Measurements from ENCODE around the gene SYNGR1. TPM values are rescaled to one million over a fixed set of nuclear protein-coding genes. Genes with fewer than 3 reads are reported as not detected.
A peak's percentile ranks its signal among the peaks of the same experiment; 100 is the strongest.

SYNGR1 gene
- total and polyA plus RNA-seq, 2 donors (not counting 1 experiment from before 2014, with no cell fraction given): 9.4 to 31.9 TPM

GRCh38 chr22:39401301-39401631, 51.5 kb downstream of the SYNGR1 start:
- Histone ChIP-seq H4K20me1 (ENCODE audit: control insufficient read depth, insufficient read depth, low read length, poor library complexity, severe bottlenecking) (peaks cover 39% of the 10 kb centered on the region), H3K27me3 (replicated peaks in 1 of 4; ENCODE audit: control extremely low read depth in 1 of 4, control insufficient read depth in 3 of 4, insufficient read depth in 4 of 4, low read length in 3 of 4) (no peaks in the 10 kb centered on the region), H3K9ac (ENCODE audit: low read length) (no peak overlapping the region), H3K27ac (ENCODE audit: low read length in 2 of 2) (no peak overlapping the region), H3K79me2 (ENCODE audit: control insufficient read depth, insufficient read depth, low read length) (peaks cover 76% of the 10 kb centered on the region), H3K4me1 (ENCODE audit: control insufficient read depth in 2 of 2, insufficient read depth in 2 of 2, low read length in 2 of 2) (peaks cover 11 to 19% of the 10 kb centered on the region in 2 donors), H3K9me3 (ENCODE audit: control extremely low read depth in 1 of 3, control insufficient read depth in 2 of 3, insufficient read depth in 1 of 3, low read length in 2 of 3) (no peaks in the 10 kb centered on the region), H3K4me3 (ENCODE audit: control extremely low read depth in 1 of 5, extremely low read depth in 1 of 5, insufficient read depth in 1 of 5, low read depth in 2 of 5, low read length in 4 of 5) (no peak overlapping the region), H2AFZ (ENCODE audit: insufficient read depth, low read depth, low read length, poor library complexity, severe bottlenecking) (no peak overlapping the region), H3K4me2 (replicated peaks; ENCODE audit: low read depth, low read length, poor library complexity, severe bottlenecking) (no peak overlapping the region), H3K36me3 (replicated peaks in 1 of 2; ENCODE audit: control extremely low read depth in 1 of 2, control insufficient read depth in 1 of 2, extremely low read depth in 1 of 2, insufficient read depth in 2 of 2, low read length in 1 of 2) (peaks cover 0 to 17% of the 10 kb centered on the region in 2 experiments)
- POLR2A ChIA-PET: no interaction called here
- no peaks in the 10 kb centered on the region for H3K27me3 Mint-ChIP-seq
- DNase-seq: no peak
- no peak for TF ChIP-seq EZH2 (IDR thresholded peaks at IDR 0.05; ENCODE audit: borderline replicate concordance, insufficient read depth, low read depth, low read length, poor library complexity, severe bottlenecking)
- no peak for TF ChIP-seq CTCF (IDR thresholded peaks at IDR 0.05)
- H3K4me3 Mint-ChIP-seq: peak overlapping the region; percentile 93
- intact Hi-C loops (cut with micrococcal nuclease): loop anchor here (5.0 kb wide), 1 partner anchor 249 kb away; the partner anchor contains the start of gene CBX7
- H3K9me3 Mint-ChIP-seq (ENCODE audit: insufficient read depth): no peaks in the 10 kb centered on the region
- H3K27ac Mint-ChIP-seq: peak overlapping the region; percentile 5
- WGBS (ENCODE audit: insufficient coverage): 93% methylated on average over 3 of the region's 4 CpGs
- CTCF ChIA-PET: interaction anchor here (0.8 kb wide), 1 partner anchor 36 kb away, joined by 4 read pairs; no protein-coding TSS in a partner anchor
- ATAC-seq (ENCODE audit: low read depth): no peak
- H3K4me1 Mint-ChIP-seq: peaks cover 34% of the 10 kb centered on the region

- POLR2A ChIA-PET: no interaction called here
- no peak overlapping the region for H3K9ac ChIP-seq (ENCODE audit: low read length)
These were observed 55.7 kb downstream of the SYNGR1 start for GRCh38 chr22:39405346-39406085.

More at GRCh38 chr22:39405346-39406085, 55.7 kb downstream of the SYNGR1 start:
- Histone ChIP-seq H3K27me3 (replicated peaks in 1 of 4; ENCODE audit: control extremely low read depth in 1 of 4, control insufficient read depth in 3 of 4, insufficient read depth in 4 of 4, low read length in 3 of 4) (no peaks in the 10 kb centered on the region), H3K4me2 (replicated peaks; ENCODE audit: low read depth, low read length, poor library complexity, severe bottlenecking) (no peak overlapping the region), H3K9me3 (ENCODE audit: control extremely low read depth in 1 of 3, control insufficient read depth in 2 of 3, insufficient read depth in 1 of 3, low read length in 2 of 3) (no peaks in the 10 kb centered on the region), H2AFZ (ENCODE audit: insufficient read depth, low read depth, low read length, poor library complexity, severe bottlenecking) (no peak overlapping the region), H3K4me1 (ENCODE audit: control insufficient read depth in 2 of 2, insufficient read depth in 2 of 2, low read length in 2 of 2) (peaks cover 6 to 9% of the 10 kb centered on the region in 2 donors), H3K79me2 (ENCODE audit: control insufficient read depth, insufficient read depth, low read length) (peaks cover 95% of the 10 kb centered on the region), H3K4me3 (ENCODE audit: control extremely low read depth in 1 of 5, extremely low read depth in 1 of 5, insufficient read depth in 1 of 5, low read depth in 2 of 5, low read length in 4 of 5) (no peak overlapping the region), H3K27ac (ENCODE audit: low read length in 2 of 2) (no peak overlapping the region), H3K36me3 (replicated peaks in 1 of 2; ENCODE audit: control extremely low read depth in 1 of 2, control insufficient read depth in 1 of 2, extremely low read depth in 1 of 2, insufficient read depth in 2 of 2, low read length in 1 of 2) (peaks cover 3 to 22% of the 10 kb centered on the region in 2 experiments), H4K20me1 (ENCODE audit: control insufficient read depth, insufficient read depth, low read length, poor library complexity, severe bottlenecking) (peaks cover 54% of the 10 kb centered on the region)
- Mint-ChIP-seq H3K4me3 (no peak overlapping the region), H3K27me3 (no peaks in the 10 kb centered on the region), H3K4me1 (peaks cover 30% of the 10 kb centered on the region), H3K27ac (no peak overlapping the region), H3K9me3 (ENCODE audit: insufficient read depth) (no peaks in the 10 kb centered on the region)
- CTCF ChIA-PET: interaction anchor here (1.3 kb wide), 1 partner anchor 85 kb away, joined by 3 read pairs; no protein-coding TSS in a partner anchor
- TF ChIP-seq EZH2 (IDR thresholded peaks at IDR 0.05; ENCODE audit: borderline replicate concordance, insufficient read depth, low read depth, low read length, poor library complexity, severe bottlenecking) (no peak), CTCF (IDR thresholded peaks at IDR 0.05) (no peak)
- WGBS (ENCODE audit: insufficient coverage): 90% methylated on average over 25 of the region's 28 CpGs
- intact Hi-C loops (cut with micrococcal nuclease): no loop called here
- ATAC-seq (ENCODE audit: low read depth): no peak
- DNase-seq: no peak

All from B cell (primary cell).